Esophagus squamous epithelium (tissue), 5 donors: Measurements from ENCODE around the gene CAMK2N1. TPM values are rescaled to one million over a fixed set of nuclear protein-coding genes. Genes with fewer than 3 reads are reported as not detected.

Experiments used
- DNase-seq: peaks from one replicate; lab custom pipeline; 2025; lab: John Stamatoyannopoulos, UW
- H3K27ac ChIP-seq, 4 donors: fragments of 200-600 bp; sonication (generic); one replicate each; pipeline ENCODE4 v1.5.1; 2016 to 2019; ENCODE audit warnings: mild to moderate bottlenecking in 1 of 4
- H3K27me3 ChIP-seq, 4 donors: fragments of 200-600 bp; sonication (generic); 1 replicate in 3 of 4; 2 replicates in 1 of 4; pipeline versions ENCODE4 v1.5.1 to v1.6.0; 2017 to 2021; ENCODE audit warnings: antibody characterized with exemption in 1 of 4
- H3K36me3 ChIP-seq, 3 donors: fragments of 200-600 bp; sonication (generic); one replicate each; pipeline ENCODE4 v1.5.1; 2016 to 2019
- H3K4me1 ChIP-seq, 3 donors: fragments of 200-600 bp; sonication (generic); one replicate each; pipeline ENCODE4 v1.5.1; 2017 to 2019
- H3K4me3 ChIP-seq, 4 donors: fragments of 200-600 bp; sonication (generic); 1 replicate in 3 of 4; 2 replicates in 1 of 4; pipeline ENCODE4 v1.5.1; 2016 to 2019; ENCODE audit warnings: mild to moderate bottlenecking in 2 of 4, moderate library complexity in 1 of 4
- H3K9me3 ChIP-seq, 3 donors: fragments of 200-600 bp; sonication (generic); one replicate each; pipeline ENCODE4 v1.5.1; 2016 to 2019
- POLR2A ChIP-seq, 4 donors: fragments of 450-650 bp; IDR thresholded peaks; one replicate each; pipeline ENCODE4 v1.6.1; 2017; ENCODE audit warnings: antibody characterized with exemption in 4 of 4, mild to moderate bottlenecking in 4 of 4, moderate library complexity in 3 of 4
- WGBS, 2 donors: methylation state at CpG; one replicate each; pipeline ENCODE4 v1.1.5; 2018; 5-methylcytosine and 5-hydroxymethylcytosine counted together
- intact Hi-C: fragments of 100-400 bp; cut with DNase I; formaldehyde crosslinking; loops from one replicate; pipeline ENCODE4 v1.15.0; 2022
- total RNA-seq, 4 donors: library from RNA; depleted of rRNA; stranded (reverse); fragments of >200 nt; gene quantifications; one replicate each; pipeline ENCODE4 v1.1.0, GENCODE V29; 2016
- TF ChIP-seq, protein P1 (sequence below), 6 experiments: fragments of 450-650 bp in 4 of 6; fragments of 200-600 bp in 2 of 6; sonication (generic) in 2 of 6; IDR thresholded peaks; one replicate each; pipeline ENCODE4 v1.5.1; 2016 to 2019; ENCODE audit warnings: antibody characterized with exemption in 6 of 6, mild to moderate bottlenecking in 4 of 6, moderate library complexity in 4 of 6
- donor health status: DM: yes; HTN: yes; CAD: no.

The CAMK2N1 gene
- total RNA-seq, 4 donors from 2014 or later: 3.1 to 12.8 (median 6.8) TPM

DNA sequence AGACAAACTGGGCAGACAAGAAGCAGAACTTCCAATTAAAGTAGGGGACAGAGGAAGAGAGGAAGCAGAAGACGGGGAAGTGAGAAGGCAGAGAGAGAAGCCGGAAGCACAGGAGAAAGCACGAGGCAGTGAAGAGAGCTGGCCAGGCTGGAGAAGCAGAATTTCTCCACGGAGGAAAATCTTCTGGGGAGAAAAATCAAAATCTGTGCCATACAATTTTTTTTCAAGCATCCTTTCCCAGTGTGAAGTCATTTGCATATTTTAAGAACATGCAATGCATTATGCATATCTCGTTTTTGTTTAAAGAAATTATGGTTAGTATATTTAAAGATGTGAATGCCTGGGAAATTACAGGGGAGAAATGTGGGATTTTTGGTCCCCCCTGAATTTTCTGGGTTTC lies 7.3 kb upstream of the CAMK2N1 start:
- Histone ChIP-seq H3K27me3 (peaks cover 0 to 37% (median 0%) of the 10 kb centered on the region in 4 donors), H3K27ac (no peak overlapping the region), H3K4me1 (peaks cover 14 to 38% (median 17%) of the 10 kb centered on the region in 3 donors), H3K4me3 (no peak overlapping the region), H3K9me3 (no peaks in the 10 kb centered on the region), H3K36me3 (peaks cover 0 to 11% (median 0%) of the 10 kb centered on the region in 3 donors)
- intact Hi-C loops: loop anchor here (5.0 to 10.0 kb wide), 2 partner anchors 119 to 281 kb away; no protein-coding TSS in a partner anchor
- WGBS, 2 donors: 30 to 41% methylated on average over 5 of the region's 5 CpGs
- DNase-seq: no peak
- TF ChIP-seq, protein P1, sequence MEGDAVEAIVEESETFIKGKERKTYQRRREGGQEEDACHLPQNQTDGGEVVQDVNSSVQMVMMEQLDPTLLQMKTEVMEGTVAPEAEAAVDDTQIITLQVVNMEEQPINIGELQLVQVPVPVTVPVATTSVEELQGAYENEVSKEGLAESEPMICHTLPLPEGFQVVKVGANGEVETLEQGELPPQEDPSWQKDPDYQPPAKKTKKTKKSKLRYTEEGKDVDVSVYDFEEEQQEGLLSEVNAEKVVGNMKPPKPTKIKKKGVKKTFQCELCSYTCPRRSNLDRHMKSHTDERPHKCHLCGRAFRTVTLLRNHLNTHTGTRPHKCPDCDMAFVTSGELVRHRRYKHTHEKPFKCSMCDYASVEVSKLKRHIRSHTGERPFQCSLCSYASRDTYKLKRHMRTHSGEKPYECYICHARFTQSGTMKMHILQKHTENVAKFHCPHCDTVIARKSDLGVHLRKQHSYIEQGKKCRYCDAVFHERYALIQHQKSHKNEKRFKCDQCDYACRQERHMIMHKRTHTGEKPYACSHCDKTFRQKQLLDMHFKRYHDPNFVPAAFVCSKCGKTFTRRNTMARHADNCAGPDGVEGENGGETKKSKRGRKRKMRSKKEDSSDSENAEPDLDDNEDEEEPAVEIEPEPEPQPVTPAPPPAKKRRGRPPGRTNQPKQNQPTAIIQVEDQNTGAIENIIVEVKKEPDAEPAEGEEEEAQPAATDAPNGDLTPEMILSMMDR (IDR thresholded peaks at IDR 0.05): no peak
- no peak for TF ChIP-seq POLR2A (IDR thresholded peaks at IDR 0.05)

DNA sequence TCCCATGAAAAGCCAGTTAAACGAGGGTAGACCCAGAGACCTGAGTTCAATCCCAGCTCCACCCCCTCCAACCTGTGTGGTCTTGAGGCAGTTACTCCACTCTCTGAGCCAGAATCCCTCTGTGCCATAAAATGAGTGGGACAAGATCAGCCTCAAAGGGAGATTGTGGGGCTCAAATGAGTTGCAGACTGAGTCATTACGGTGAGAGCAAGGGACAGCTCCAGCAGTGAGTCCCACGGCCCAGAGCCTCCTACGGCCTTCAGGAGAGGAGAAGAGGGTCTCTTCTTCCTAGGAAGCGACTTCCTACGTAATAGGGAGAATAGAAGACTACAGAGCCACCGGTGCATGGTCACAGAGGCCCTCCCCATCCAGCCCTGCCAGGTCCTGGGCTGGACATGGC lies 6.7 kb upstream of the CAMK2N1 start:
- Histone ChIP-seq H3K9me3 (no peaks in the 10 kb centered on the region), H3K36me3 (peaks cover 0 to 5% (median 0%) of the 10 kb centered on the region in 3 donors), H3K4me3 (no peak overlapping the region), H3K27me3 (peaks cover 0 to 43% (median 0%) of the 10 kb centered on the region in 4 donors), H3K4me1 (peaks cover 14 to 38% (median 17%) of the 10 kb centered on the region in 3 donors), H3K27ac (no peak overlapping the region)
- TF ChIP-seq POLR2A (IDR thresholded peaks at IDR 0.05): no peak
- TF ChIP-seq, protein P1 (IDR thresholded peaks at IDR 0.05): no peak
- intact Hi-C loops: loop anchor here (5.0 to 10.0 kb wide), 2 partner anchors 118 to 280 kb away; no protein-coding TSS in a partner anchor
- WGBS, 2 donors: 57 to 58% methylated on average over 1 to 5 of the region's 7 CpGs
- no peak for DNase-seq

DNA sequence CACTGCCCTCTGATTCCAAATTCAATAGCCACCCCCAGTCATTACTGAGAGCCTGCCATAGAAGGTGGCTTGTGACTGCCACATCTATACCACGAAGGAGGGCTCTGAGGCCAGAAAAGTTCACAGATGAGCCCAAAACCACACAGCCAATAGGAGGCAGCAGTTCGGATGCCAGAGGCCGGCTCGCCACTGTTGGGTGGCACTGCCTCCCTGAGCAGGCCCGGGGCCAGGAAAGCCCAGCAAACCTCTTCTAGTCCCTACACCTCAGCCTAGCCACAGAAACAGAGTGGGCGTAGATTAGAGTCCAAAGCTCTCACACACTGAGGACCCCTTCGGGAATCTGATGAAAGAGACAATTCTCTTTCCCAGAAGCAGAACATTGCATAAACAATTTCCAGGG lies 5.9 kb upstream of the CAMK2N1 start:
- Histone ChIP-seq H3K4me1 (peaks cover 15 to 34% (median 20%) of the 10 kb centered on the region in 3 donors), H3K27me3 (peaks cover 0 to 52% (median 0%) of the 10 kb centered on the region in 4 donors), H3K27ac (no peak overlapping the region), H3K9me3 (no peaks in the 10 kb centered on the region), H3K4me3 (no peak overlapping the region), H3K36me3 (no peaks in the 10 kb centered on the region)
- DNase-seq: no peak
- intact Hi-C loops: loop anchor here (5.0 to 10.0 kb wide), 2 partner anchors 117 to 280 kb away; no protein-coding TSS in a partner anchor
- TF ChIP-seq, protein P1 (IDR thresholded peaks at IDR 0.05): no peak
- no peak for TF ChIP-seq POLR2A (IDR thresholded peaks at IDR 0.05)
- 46 to 76% methylated on average over 3 to 6 of the region's 7 CpGs for WGBS, 2 donors

DNA sequence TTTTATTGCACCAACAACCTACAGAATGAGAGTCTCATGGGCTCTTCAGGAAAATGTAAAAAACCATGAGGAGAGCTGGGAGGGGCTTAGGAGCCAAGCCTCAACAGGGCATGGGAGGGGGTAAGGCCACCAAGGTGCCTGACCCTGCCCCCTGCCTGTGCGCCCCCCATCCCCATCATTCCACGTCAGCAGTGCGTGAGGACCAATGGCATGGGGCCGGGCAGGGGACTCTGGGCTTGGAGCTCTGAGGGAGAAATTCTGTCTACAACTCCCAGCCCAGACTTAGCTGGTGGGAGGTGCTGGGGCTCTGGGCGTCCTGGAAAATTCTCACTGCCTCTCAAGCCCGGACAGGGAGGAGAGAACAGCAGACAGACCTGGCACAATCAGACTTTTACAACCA lies 5.2 kb upstream of the CAMK2N1 start:
- intact Hi-C loops: loop anchor here (5.0 to 10.0 kb wide), 2 partner anchors 116 to 279 kb away; no protein-coding TSS in a partner anchor
- Histone ChIP-seq H3K27me3 (peaks cover 0 to 58% (median 2%) of the 10 kb centered on the region in 4 donors), H3K27ac (no peak overlapping the region), H3K4me1 (peaks cover 20 to 41% (median 22%) of the 10 kb centered on the region in 3 donors), H3K4me3 (no peak overlapping the region), H3K36me3 (no peaks in the 10 kb centered on the region), H3K9me3 (no peaks in the 10 kb centered on the region)
- TF ChIP-seq POLR2A (IDR thresholded peaks at IDR 0.05): no peak
- TF ChIP-seq, protein P1 (IDR thresholded peaks at IDR 0.05): no peak
- no peak for DNase-seq
- WGBS, 2 donors: 60 to 73% methylated on average over 1 to 6 of the region's 6 CpGs

DNA sequence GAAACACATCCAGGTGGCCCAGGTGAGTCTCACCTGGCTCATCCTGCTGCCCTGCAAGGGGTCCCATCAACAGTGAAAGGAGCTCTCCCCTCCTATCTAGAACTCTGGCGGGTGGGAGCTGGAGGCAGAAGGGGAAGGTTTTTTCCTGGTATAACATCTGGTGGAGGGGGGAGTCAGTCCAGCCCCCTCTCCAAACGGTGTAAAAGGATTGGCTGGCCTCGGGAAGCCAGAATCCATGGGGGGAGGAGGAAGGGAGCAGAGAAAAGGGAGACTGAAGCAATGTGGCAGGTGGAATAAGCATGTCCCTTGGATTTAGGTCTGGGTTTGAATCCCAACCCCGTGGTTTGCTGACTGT lies 1.2 kb upstream of the CAMK2N1 start:
- 6 to 13% methylated on average over 3 to 4 of the region's 4 CpGs for WGBS, 2 donors
- H3K27ac ChIP-seq: no peak overlapping the region
- H3K4me1 ChIP-seq: peaks cover 16 to 48% (median 25%) of the 10 kb centered on the region in 3 donors
- no peak for DNase-seq
- intact Hi-C loops: no loop called here
- H3K27me3 ChIP-seq: peaks cover 6 to 96% (median 9%) of the 10 kb centered on the region in 4 donors
- no peaks in the 10 kb centered on the region for H3K36me3 ChIP-seq
- H3K9me3 ChIP-seq: no peaks in the 10 kb centered on the region
- no peak for TF ChIP-seq POLR2A (IDR thresholded peaks at IDR 0.05)
- TF ChIP-seq, protein P1 (IDR thresholded peaks at IDR 0.05): no peak
- peak overlapping the region in 3 of 4 donors; percentile 57 to 76 (median 67) for H3K4me3 ChIP-seq
